PC-3 (cell line): Measurements from ENCODE around the gene RPS21. TPM values are rescaled to one million over a fixed set of nuclear protein-coding genes. Genes with fewer than 3 reads are reported as not detected.

Experiments used
- ATAC-seq: fragments of 200-7000 bp; cut with Tn5 transposase; 2 replicates; pipeline ENCODE4 v1.9.1; 2020; ENCODE audit warnings: mild to moderate bottlenecking, moderate library complexity
- BruUV-seq: library from RNA; stranded (reverse); fragments of 400-500 nt; replicated peaks from 2 replicates; lab custom pipeline; 2021; lab: Mats Ljungman, UMichigan
- CTCF ChIA-PET: fragments of 300-600 bp; sonication (Branson Sonifier 250); formaldehyde crosslinking; loops from one replicate; lab custom pipeline; 2022; ENCODE audit warnings: antibody characterized with exemption; lab: Charles Lee
- POLR2A ChIA-PET: fragments of 300-600 bp; sonication (Branson Sonifier 250); formaldehyde crosslinking; loops from one replicate; lab custom pipeline; 2022; ENCODE audit warnings: antibody characterized with exemption; ENCODE audit not compliant: unreplicated experiment; lab: Charles Lee
- DNase-seq: peaks from one replicate; pipeline ENCODE4 v3.0.0-alpha.2; 2015
- H2AFZ ChIP-seq: fragments of 300-600 bp; sonication (generic); 2 replicates; pipeline ENCODE4 v1.6.0; 2016; ENCODE audit warnings: antibody characterized with exemption, low read length
- H3F3A ChIP-seq: fragments of 300-600 bp; sonication (generic); one replicate; pipeline ENCODE4 v1.6.0; 2017; ENCODE audit warnings: antibody characterized with exemption, low read length, control low read depth, mild to moderate bottlenecking; ENCODE audit not compliant: unreplicated experiment
- H3K27ac ChIP-seq: fragments of 300-600 bp; sonication (generic); 2 replicates; pipeline ENCODE4 v1.5.1; 2016; ENCODE audit warnings: mild to moderate bottlenecking, low read length
- H3K27me3 ChIP-seq: fragments of 300-600 bp; sonication (generic); 2 replicates; pipeline ENCODE4 v1.6.1; 2016; ENCODE audit warnings: low read length, mixed read lengths
- H3K36me3 ChIP-seq: fragments of 300-600 bp; sonication (generic); 2 replicates; pipeline ENCODE4 v1.6.1; 2016; ENCODE audit warnings: low read depth, mixed run types, low read length, mixed read lengths
- H3K4me1 ChIP-seq: fragments of 300-600 bp; sonication (generic); 2 replicates; pipeline ENCODE4 v1.5.1; 2016; ENCODE audit warnings: low read length; ENCODE audit not compliant: insufficient read depth
- H3K4me2 ChIP-seq: fragments of 300-600 bp; sonication (generic); 2 replicates; pipeline ENCODE4 v1.6.0; 2016; ENCODE audit warnings: low read length
- H3K4me3 ChIP-seq: fragments of 300-600 bp; sonication (generic); 2 replicates; pipeline ENCODE4 v1.5.1; 2016; ENCODE audit warnings: mild to moderate bottlenecking, low read length, mixed read lengths
- H3K79me2 ChIP-seq: fragments of 300-600 bp; sonication (generic); 2 replicates; pipeline ENCODE4 v1.6.1; 2017; ENCODE audit warnings: low read length, mixed read lengths
- H3K9ac ChIP-seq: fragments of 300-600 bp; sonication (generic); 2 replicates; pipeline ENCODE4 v1.6.0; 2016; ENCODE audit warnings: mild to moderate bottlenecking, low read length
- H3K9me2 ChIP-seq: fragments of 300-600 bp; sonication (generic); replicated peaks from 2 replicates; pipeline ENCODE4 v1.6.1; 2016; ENCODE audit warnings: mixed run types, low read length, mixed read lengths
- H3K9me3 ChIP-seq: fragments of 300-600 bp; sonication (generic); 2 replicates; pipeline ENCODE4 v1.6.1; 2016; ENCODE audit warnings: low read length, mixed read lengths
- H4K20me1 ChIP-seq: fragments of 300-600 bp; sonication (generic); 2 replicates; pipeline ENCODE4 v1.6.1; 2016; ENCODE audit warnings: low read length, mixed read lengths
- CTCF ChIP-seq: fragments of 300-600 bp; sonication (generic); conservative IDR thresholded peaks from 2 replicates; pipeline ENCODE4 v1.5.1; 2017; ENCODE audit warnings: antibody characterized with exemption, low read depth, mild to moderate bottlenecking, low read length
- EZH2 ChIP-seq: fragments of 300-600 bp; sonication (generic); IDR thresholded peaks from one replicate; pipeline ENCODE4 v1.6.1; 2017; ENCODE audit warnings: antibody characterized with exemption, mild to moderate bottlenecking, low read length; ENCODE audit not compliant: unreplicated experiment
- EZH2phosphoT487 ChIP-seq: fragments of 300-600 bp; sonication (generic); IDR thresholded peaks from 2 replicates; pipeline ENCODE4 v1.6.1; 2018; ENCODE audit warnings: mild to moderate bottlenecking, antibody characterized with exemption, low read length, borderline replicate concordance
- intact Hi-C: fragments of 100-400 bp; cut with micrococcal nuclease; formaldehyde crosslinking; loops from 2 replicates; pipeline ENCODE4 v1.9.0; 2023
- total RNA-seq: library from RNA; depleted of rRNA; stranded (reverse); fragments of >200 nt; gene quantifications from 2 replicates; pipeline ENCODE4 v1.2.3, GENCODE V29; 2014

Gene RPS21
- total RNA-seq, 1 experiment from 2014 or later, result 1,945 TPM

GRCh38 chr20:62416651-62417637 lies 30.0 kb downstream of the RPS21 start:
- intact Hi-C loops, result no loop called here
- CTCF ChIA-PET, result no interaction called here
- DNase-seq, result no peak

GRCh38 chr20:62417981-62418708 lies 31.2 kb downstream of the RPS21 start:
- no peak for TF ChIP-seq EZH2
- TF ChIP-seq EZH2phosphoT487, result no peak
- no peak for TF ChIP-seq CTCF
- Histone ChIP-seq H3K36me3 (no peaks in the 10 kb centered on the region), H3K9me2 (no peaks in the 10 kb centered on the region), H3K4me2 (no peak overlapping the region), H3K27me3 (no peaks in the 10 kb centered on the region), H3K9ac (no peak overlapping the region), H3K27ac (no peak overlapping the region), H3K9me3 (no peaks in the 10 kb centered on the region), H3F3A (no peaks in the 10 kb centered on the region), H2AFZ (no peak overlapping the region), H4K20me1 (no peaks in the 10 kb centered on the region), H3K4me3 (no peak overlapping the region), H3K4me1 (no peaks in the 10 kb centered on the region), H3K79me2 (no peaks in the 10 kb centered on the region)
- intact Hi-C loops, result no loop called here
- DNase-seq (no peak), ATAC-seq (no peak)
- BruUV-seq, result no TSS peak
- CTCF ChIA-PET, result no interaction called here
- POLR2A ChIA-PET, result interaction anchor here (0.6 kb wide), 1 partner anchor 118 kb away, joined by 3 read pairs; no protein-coding TSS in a partner anchor

More at GRCh38 chr20:62416651-62417637, 30.0 kb downstream of the RPS21 start:
- no peaks in the 10 kb centered on the region for H3K36me3 ChIP-seq
- no peaks in the 10 kb centered on the region for H3K9me2 ChIP-seq
- ATAC-seq, result no peak
- no peaks in the 10 kb centered on the region for H4K20me1 ChIP-seq
- POLR2A ChIA-PET, result no interaction called here
- no peaks in the 10 kb centered on the region for H3F3A ChIP-seq
- H3K4me2 ChIP-seq, result no peak overlapping the region
- H3K79me2 ChIP-seq, result no peaks in the 10 kb centered on the region
- H3K9me3 ChIP-seq, result no peaks in the 10 kb centered on the region
- no peak for TF ChIP-seq EZH2phosphoT487
- TF ChIP-seq EZH2, result no peak
- TF ChIP-seq CTCF, result no peak
- no peak overlapping the region for H2AFZ ChIP-seq
- H3K4me3 ChIP-seq, result no peak overlapping the region
- no peaks in the 10 kb centered on the region for H3K4me1 ChIP-seq
- BruUV-seq, result no TSS peak
- H3K27ac ChIP-seq, result no peak overlapping the region
- H3K27me3 ChIP-seq, result no peaks in the 10 kb centered on the region
- no peak overlapping the region for H3K9ac ChIP-seq
